ENCODE measurements around the gene TTC34.

TTC34 gene

DNA sequence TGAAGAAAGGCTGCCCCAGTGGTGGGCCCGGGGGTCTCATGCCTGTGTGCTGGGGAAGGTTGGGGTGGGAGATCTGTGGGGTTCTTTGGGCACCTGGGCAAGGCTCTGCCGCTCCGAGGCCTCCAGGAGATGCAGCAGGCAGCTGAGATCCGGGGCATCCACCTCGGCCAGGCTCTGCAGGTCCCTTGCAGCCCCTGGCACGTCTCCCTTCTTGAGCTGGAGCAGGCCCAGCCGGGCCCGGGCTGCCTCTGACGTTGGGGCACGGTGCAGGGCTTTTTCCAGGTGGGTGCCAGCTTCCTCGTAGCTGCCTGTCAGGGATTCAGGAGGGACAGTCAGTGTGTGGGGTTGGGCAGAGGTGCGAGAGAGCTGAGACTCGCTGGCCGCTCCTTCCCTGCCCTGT, 157.3 kb downstream of the TTC34 start:
- no peaks in the 10 kb centered on the region for H3K9me2 ChIP-seq (replicated peaks; ENCODE audit: low read depth, low read length)
- TF ChIP-seq EZH2phosphoT487 (IDR thresholded peaks at IDR 0.05; ENCODE audit: borderline replicate concordance) = no peak
- TF ChIP-seq, protein P1, sequence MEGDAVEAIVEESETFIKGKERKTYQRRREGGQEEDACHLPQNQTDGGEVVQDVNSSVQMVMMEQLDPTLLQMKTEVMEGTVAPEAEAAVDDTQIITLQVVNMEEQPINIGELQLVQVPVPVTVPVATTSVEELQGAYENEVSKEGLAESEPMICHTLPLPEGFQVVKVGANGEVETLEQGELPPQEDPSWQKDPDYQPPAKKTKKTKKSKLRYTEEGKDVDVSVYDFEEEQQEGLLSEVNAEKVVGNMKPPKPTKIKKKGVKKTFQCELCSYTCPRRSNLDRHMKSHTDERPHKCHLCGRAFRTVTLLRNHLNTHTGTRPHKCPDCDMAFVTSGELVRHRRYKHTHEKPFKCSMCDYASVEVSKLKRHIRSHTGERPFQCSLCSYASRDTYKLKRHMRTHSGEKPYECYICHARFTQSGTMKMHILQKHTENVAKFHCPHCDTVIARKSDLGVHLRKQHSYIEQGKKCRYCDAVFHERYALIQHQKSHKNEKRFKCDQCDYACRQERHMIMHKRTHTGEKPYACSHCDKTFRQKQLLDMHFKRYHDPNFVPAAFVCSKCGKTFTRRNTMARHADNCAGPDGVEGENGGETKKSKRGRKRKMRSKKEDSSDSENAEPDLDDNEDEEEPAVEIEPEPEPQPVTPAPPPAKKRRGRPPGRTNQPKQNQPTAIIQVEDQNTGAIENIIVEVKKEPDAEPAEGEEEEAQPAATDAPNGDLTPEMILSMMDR (conservative IDR thresholded peaks at IDR 0.05; ENCODE audit: low read length) = no peak
- no peaks in the 10 kb centered on the region for H3K27me3 ChIP-seq (ENCODE audit: insufficient read depth, low read length, poor library complexity, severe bottlenecking)
- H3K79me2 ChIP-seq (ENCODE audit: insufficient read depth, low read length) = peaks cover 6% of the 10 kb centered on the region; the same call in 1 of the 2 replicates
- no peaks in the 10 kb centered on the region; the same call in 1 of the 2 replicates for H3K9me3 ChIP-seq (ENCODE audit: insufficient read depth, low read depth, low read length)
- no peak overlapping the region for H3K4me2 ChIP-seq (ENCODE audit: low read depth, low read length, poor library complexity, severe bottlenecking)
- H3K4me1 ChIP-seq (ENCODE audit: insufficient read depth, low read length, poor library complexity, severe bottlenecking) = peaks cover 8% of the 10 kb centered on the region
- H3F3A ChIP-seq (ENCODE audit: low read depth) = no peaks in the 10 kb centered on the region
- peaks cover 4% of the 10 kb centered on the region for H4K20me1 ChIP-seq (ENCODE audit: insufficient read depth, low read length, poor library complexity, severe bottlenecking)
- no peak overlapping the region for H3K9ac ChIP-seq (ENCODE audit: low read depth, low read length, poor library complexity, severe bottlenecking)
- no peak overlapping the region for H2AFZ ChIP-seq (ENCODE audit: low read length)
- no peak overlapping the region for H3K4me3 ChIP-seq (ENCODE audit: low read length, poor library complexity, severe bottlenecking)
- H3K36me3 ChIP-seq (ENCODE audit: insufficient read depth, low read length) = no peaks in the 10 kb centered on the region

- TF ChIP-seq, protein P1 (conservative IDR thresholded peaks at IDR 0.05; ENCODE audit: low read length) = no peak
- no peak for TF ChIP-seq EZH2phosphoT487 (IDR thresholded peaks at IDR 0.05; ENCODE audit: borderline replicate concordance)
- H3K79me2 ChIP-seq (ENCODE audit: insufficient read depth, low read length) = peaks cover 6% of the 10 kb centered on the region; the same call in 1 of the 2 replicates
- no peaks in the 10 kb centered on the region for H3F3A ChIP-seq (ENCODE audit: low read depth)
- H3K9ac ChIP-seq (ENCODE audit: low read depth, low read length, poor library complexity, severe bottlenecking) = no peak overlapping the region
- H3K9me2 ChIP-seq (replicated peaks; ENCODE audit: low read depth, low read length) = no peaks in the 10 kb centered on the region
- H3K9me3 ChIP-seq (ENCODE audit: insufficient read depth, low read depth, low read length) = no peaks in the 10 kb centered on the region; the same call in 1 of the 2 replicates
- H3K4me3 ChIP-seq (ENCODE audit: low read length, poor library complexity, severe bottlenecking) = peak overlapping the region; percentile 86
- H3K4me1 ChIP-seq (ENCODE audit: insufficient read depth, low read length, poor library complexity, severe bottlenecking) = peaks cover 8% of the 10 kb centered on the region
- no peaks in the 10 kb centered on the region for H3K27me3 ChIP-seq (ENCODE audit: insufficient read depth, low read length, poor library complexity, severe bottlenecking)
- peak overlapping the region; percentile 96 for H3K4me2 ChIP-seq (ENCODE audit: low read depth, low read length, poor library complexity, severe bottlenecking)
- H3K36me3 ChIP-seq (ENCODE audit: insufficient read depth, low read length) = no peaks in the 10 kb centered on the region
- no peak overlapping the region for H2AFZ ChIP-seq (ENCODE audit: low read length)
- peaks cover 4% of the 10 kb centered on the region for H4K20me1 ChIP-seq (ENCODE audit: insufficient read depth, low read length, poor library complexity, severe bottlenecking)
These were observed 157.9 kb downstream of the TTC34 start for GRCh38 chr1:2643414-2644077.

GRCh38 chr1:2642560-2643413, 158.7 kb downstream of the TTC34 start:
- Histone ChIP-seq H3K79me2 (ENCODE audit: insufficient read depth, low read length) (peaks cover 6% of the 10 kb centered on the region; the same call in 1 of the 2 replicates), H3K9ac (ENCODE audit: low read depth, low read length, poor library complexity, severe bottlenecking) (peak overlapping the region; percentile 89), H3K4me2 (ENCODE audit: low read depth, low read length, poor library complexity, severe bottlenecking) (peak overlapping the region; percentile 96), H3F3A (ENCODE audit: low read depth) (no peaks in the 10 kb centered on the region), H3K9me2 (replicated peaks; ENCODE audit: low read depth, low read length) (no peaks in the 10 kb centered on the region), H3K27me3 (ENCODE audit: insufficient read depth, low read length, poor library complexity, severe bottlenecking) (no peaks in the 10 kb centered on the region), H3K4me3 (ENCODE audit: low read length, poor library complexity, severe bottlenecking) (peak overlapping the region; percentile 86), H3K36me3 (ENCODE audit: insufficient read depth, low read length) (no peaks in the 10 kb centered on the region), H2AFZ (ENCODE audit: low read length) (peak overlapping the region; percentile 97), H3K4me1 (ENCODE audit: insufficient read depth, low read length, poor library complexity, severe bottlenecking) (peaks cover 8% of the 10 kb centered on the region), H4K20me1 (ENCODE audit: insufficient read depth, low read length, poor library complexity, severe bottlenecking) (peaks cover 4% of the 10 kb centered on the region), H3K9me3 (ENCODE audit: insufficient read depth, low read depth, low read length) (no peaks in the 10 kb centered on the region; the same call in 1 of the 2 replicates)
- TF ChIP-seq, protein P1 (conservative IDR thresholded peaks at IDR 0.05; ENCODE audit: low read length) = no peak
- TF ChIP-seq EZH2phosphoT487 (IDR thresholded peaks at IDR 0.05; ENCODE audit: borderline replicate concordance) = no peak

All from Loucy (cell line).